CD4-positive, alpha-beta memory T cell (primary cell): Measurements from ENCODE around the gene GSC2. TPM values are rescaled to one million over a fixed set of nuclear protein-coding genes. Genes with fewer than 3 reads are reported as not detected.

Experiments used
- CTCF ChIA-PET: fragments of 350-600 bp; sonication (Branson Sonifier 250); formaldehyde crosslinking; loops from one replicate; lab custom pipeline; 2021; ENCODE audit warnings: inconsistent platforms; ENCODE audit not compliant: partially characterized antibody; lab: Charles Lee
- POLR2A ChIA-PET: fragments of 350-600 bp; sonication (Branson Sonifier 250); formaldehyde crosslinking; loops from one replicate; lab custom pipeline; 2021; ENCODE audit not compliant: partially characterized antibody; lab: Charles Lee
- DNase-seq, 5 donors: peaks; one replicate each; pipeline versions ENCODE4 v3.0.0 to v3.0.0-alpha.2; 2020 to 2022; ENCODE audit warnings: mixed read lengths in 1 of 5
- H3K27ac ChIP-seq: one replicate; pipeline ENCODE4 v1.7.0; 2013; ENCODE audit warnings: low read depth, low read length
- H3K27me3 ChIP-seq: 2 replicates; pipeline ENCODE4 v1.7.0; 2013; ENCODE audit warnings: mild to moderate bottlenecking, low read length, moderate library complexity; ENCODE audit not compliant: insufficient read depth
- H3K36me3 ChIP-seq: 2 replicates; pipeline ENCODE4 v1.7.0; 2013; ENCODE audit warnings: mild to moderate bottlenecking, low read length, moderate library complexity; ENCODE audit not compliant: insufficient read depth
- H3K4me1 ChIP-seq: 2 replicates; pipeline ENCODE4 v1.7.0; 2013; ENCODE audit warnings: mild to moderate bottlenecking, low read length, moderate library complexity; ENCODE audit not compliant: insufficient read depth
- H3K4me3 ChIP-seq, 2 donors: one replicate each; pipeline ENCODE4 v1.7.0; 2013; ENCODE audit warnings: low read length in 2 of 2, mild to moderate bottlenecking in 1 of 2
- H3K9me3 ChIP-seq, 2 donors: one replicate each; pipeline ENCODE4 v1.7.0; 2013; ENCODE audit warnings: low read length in 2 of 2, control low read depth in 1 of 2; ENCODE audit not compliant: control insufficient read depth in 1 of 2
- H3K27ac Mint-ChIP-seq, 7 donors: one replicate each; pipeline ENCODE4 v1.8.0; 2020 to 2021; ENCODE audit warnings: mixed read lengths in 7 of 7, mild to moderate bottlenecking in 6 of 7, inconsistent platforms in 3 of 7, moderate library complexity in 3 of 7
- H3K27me3 Mint-ChIP-seq, 2 donors: one replicate each; pipeline ENCODE4 v1.8.0; 2020 to 2021; ENCODE audit warnings: mixed read lengths in 2 of 2
- H3K36me3 Mint-ChIP-seq, 2 donors: one replicate each; pipeline ENCODE4 v1.8.0; 2020 to 2021; ENCODE audit warnings: mixed read lengths in 2 of 2, inconsistent platforms in 1 of 2, mild to moderate bottlenecking in 1 of 2
- H3K4me1 Mint-ChIP-seq, 4 donors: one replicate each; pipeline ENCODE4 v1.8.0; 2020 to 2021; ENCODE audit warnings: mixed read lengths in 4 of 4, mild to moderate bottlenecking in 1 of 4
- H3K4me3 Mint-ChIP-seq, 8 donors: one replicate each; pipeline ENCODE4 v1.8.0; 2020 to 2021; ENCODE audit warnings: mixed read lengths in 8 of 8, mild to moderate bottlenecking in 7 of 8, moderate library complexity in 6 of 8, inconsistent platforms in 3 of 8
- H3K9me3 Mint-ChIP-seq, 8 donors: one replicate each; pipeline ENCODE4 v1.8.0; 2020 to 2021; ENCODE audit warnings: mixed read lengths in 8 of 8, mild to moderate bottlenecking in 5 of 8, inconsistent platforms in 3 of 8, moderate library complexity in 1 of 8
- intact Hi-C: fragments of 100-400 bp; cut with micrococcal nuclease; formaldehyde crosslinking; loops from one replicate; pipeline ENCODE4 v1.15.1; 2023
- polyA plus RNA-seq, 2 donors: library from polyadenylated mRNA; unstranded; fragments of 300-500 nt; fragmentation: Illumina TruSeq; gene quantifications; one replicate each; pipeline ENCODE4 v1.2.3, GENCODE V29; 2021
- total RNA-seq, 2 experiments: library from RNA; stranded (reverse); gene quantifications; one replicate each; pipeline ENCODE4 v1.2.3, GENCODE V29; 2021

GSC2 gene
- total and polyA plus RNA-seq, 4 experiments from 2014 or later: not detected

GRCh38 chr22:19128009-19128401, 22.1 kb downstream of the GSC2 start:
- Mint-ChIP-seq H3K9me3 (peaks cover 0 to 2% (median 0%) of the 10 kb centered on the region in 8 donors), H3K36me3 (peaks cover 0 to 12% of the 10 kb centered on the region in 2 donors), H3K4me3 (no peak overlapping the region), H3K27me3 (peaks cover 0 to 2% of the 10 kb centered on the region in 2 donors), H3K4me1 (peaks cover 0 to 5% (median 2%) of the 10 kb centered on the region in 4 donors), H3K27ac (peak overlapping the region in 2 of 7 donors; percentile 31 to 85)
- Histone ChIP-seq H3K4me3 (no peak overlapping the region), H3K27ac (no peak overlapping the region), H3K27me3 (no peaks in the 10 kb centered on the region), H3K9me3 (no peaks in the 10 kb centered on the region), H3K36me3 (peaks cover 2% of the 10 kb centered on the region), H3K4me1 (peaks cover 3% of the 10 kb centered on the region)
- intact Hi-C loops: no loop called here
- no peak for DNase-seq
- ChIA-PET POLR2A (no interaction called here), CTCF (interaction anchor here (1.1 kb wide), 1 partner anchor 8 kb away, joined by 3 read pairs; no protein-coding TSS in a partner anchor)

- no peak overlapping the region for H3K4me3 Mint-ChIP-seq
- Histone ChIP-seq H3K36me3 (no peaks in the 10 kb centered on the region), H3K4me3 (no peak overlapping the region), H3K4me1 (peaks cover 7% of the 10 kb centered on the region), H3K27ac (no peak overlapping the region), H3K9me3 (no peaks in the 10 kb centered on the region), H3K27me3 (no peaks in the 10 kb centered on the region)
- H3K27me3 Mint-ChIP-seq: peaks cover 0 to 2% of the 10 kb centered on the region in 2 donors
- H3K36me3 Mint-ChIP-seq: peaks cover 0 to 8% of the 10 kb centered on the region in 2 donors
- peak overlapping the region in 2 of 7 donors; percentile 31 to 85 for H3K27ac Mint-ChIP-seq
- intact Hi-C loops: no loop called here
- peaks cover 0 to 3% (median 0%) of the 10 kb centered on the region in 8 donors for H3K9me3 Mint-ChIP-seq
- DNase-seq: no peak
- ChIA-PET CTCF (interaction anchor here (1.1 kb wide), 1 partner anchor 9 kb away, joined by 3 read pairs; no protein-coding TSS in a partner anchor), POLR2A (no interaction called here)
- peaks cover 4 to 11% (median 7%) of the 10 kb centered on the region in 4 donors for H3K4me1 Mint-ChIP-seq
These were observed 22.6 kb downstream of the GSC2 start for GRCh38 chr22:19127329-19128008.

GRCh38 chr22:19126309-19127273, 23.5 kb downstream of the GSC2 start:
- peaks cover 5 to 13% (median 8%) of the 10 kb centered on the region in 4 donors for H3K4me1 Mint-ChIP-seq
- intact Hi-C loops: no loop called here
- H3K4me1 ChIP-seq: peaks cover 7% of the 10 kb centered on the region
- H3K27ac ChIP-seq: no peak overlapping the region
- peak overlapping the region in 1 of 7 donors; percentile 70 for H3K27ac Mint-ChIP-seq
- H3K27me3 Mint-ChIP-seq: peaks cover 0 to 2% of the 10 kb centered on the region in 2 donors
- no peaks in the 10 kb centered on the region for H3K27me3 ChIP-seq
- POLR2A ChIA-PET: no interaction called here
- CTCF ChIA-PET: interaction anchor here (1.1 to 1.9 kb wide), 2 partner anchors 9 to 18 kb away, joined by 3 to 7 read pairs; partner anchors contain the start of gene ESS2
- H3K9me3 ChIP-seq: no peaks in the 10 kb centered on the region
- no peak overlapping the region for H3K4me3 Mint-ChIP-seq
- H3K4me3 ChIP-seq: no peak overlapping the region
- no peaks in the 10 kb centered on the region for H3K36me3 ChIP-seq
- H3K9me3 Mint-ChIP-seq: peaks cover 0 to 3% (median 0%) of the 10 kb centered on the region in 8 donors
- peaks cover 0 to 4% of the 10 kb centered on the region in 2 donors for H3K36me3 Mint-ChIP-seq
- no peak for DNase-seq

- Histone ChIP-seq H3K27ac (no peak overlapping the region), H3K36me3 (no peaks in the 10 kb centered on the region), H3K4me3 (no peak overlapping the region), H3K9me3 (no peaks in the 10 kb centered on the region), H3K4me1 (peaks cover 15% of the 10 kb centered on the region), H3K27me3 (no peaks in the 10 kb centered on the region)
- DNase-seq: no peak
- intact Hi-C loops: no loop called here
- H3K36me3 Mint-ChIP-seq: peaks cover 0 to 4% of the 10 kb centered on the region in 2 donors
- peaks cover 9 to 22% (median 15%) of the 10 kb centered on the region in 4 donors for H3K4me1 Mint-ChIP-seq
- peaks cover 0 to 2% of the 10 kb centered on the region in 2 donors for H3K27me3 Mint-ChIP-seq
- ChIA-PET POLR2A (no interaction called here), CTCF (interaction anchor here (1.9 kb wide), 1 partner anchor 19 kb away, joined by 7 read pairs; the partner anchor contains the start of gene ESS2)
- H3K4me3 Mint-ChIP-seq: no peak overlapping the region
- no peak overlapping the region for H3K27ac Mint-ChIP-seq
- peaks cover 0 to 3% (median 0%) of the 10 kb centered on the region in 8 donors for H3K9me3 Mint-ChIP-seq
These were observed 24.4 kb downstream of the GSC2 start for GRCh38 chr22:19125474-19126308.

- peaks cover 0 to 3% (median 0%) of the 10 kb centered on the region in 8 donors for H3K9me3 Mint-ChIP-seq
- no peak overlapping the region for H3K4me3 ChIP-seq
- peaks cover 5% of the 10 kb centered on the region for H3K36me3 ChIP-seq
- H3K4me1 ChIP-seq: peaks cover 22% of the 10 kb centered on the region
- no peak overlapping the region for H3K4me3 Mint-ChIP-seq
- no peak overlapping the region for H3K27ac Mint-ChIP-seq
- intact Hi-C loops: no loop called here
- peaks cover 0 to 2% of the 10 kb centered on the region in 2 donors for H3K27me3 Mint-ChIP-seq
- no peaks in the 10 kb centered on the region for H3K27me3 ChIP-seq
- ChIA-PET POLR2A (no interaction called here), CTCF (interaction anchor here (1.9 kb wide), 1 partner anchor 20 kb away, joined by 7 read pairs; the partner anchor contains the start of gene ESS2)
- no peaks in the 10 kb centered on the region for H3K9me3 ChIP-seq
- no peak for DNase-seq
- peaks cover 0 to 8% of the 10 kb centered on the region in 2 donors for H3K36me3 Mint-ChIP-seq
- peaks cover 16 to 29% (median 22%) of the 10 kb centered on the region in 4 donors for H3K4me1 Mint-ChIP-seq
- no peak overlapping the region for H3K27ac ChIP-seq
These were observed 25.1 kb downstream of the GSC2 start for GRCh38 chr22:19125011-19125410.

- CTCF ChIA-PET: interaction anchor here (0.7 kb wide), 1 partner anchor 1070 kb away, joined by 3 read pairs; no protein-coding TSS in a partner anchor
- H3K36me3 ChIP-seq: peaks cover 9% of the 10 kb centered on the region
- no peak for DNase-seq
- H3K4me1 Mint-ChIP-seq: peaks cover 19 to 35% (median 27%) of the 10 kb centered on the region in 4 donors
- no peaks in the 10 kb centered on the region for H3K9me3 ChIP-seq
- peaks cover 0 to 2% of the 10 kb centered on the region in 2 donors for H3K27me3 Mint-ChIP-seq
- H3K4me3 ChIP-seq: no peak overlapping the region
- no peaks in the 10 kb centered on the region for H3K27me3 ChIP-seq
- POLR2A ChIA-PET: no interaction called here
- H3K9me3 Mint-ChIP-seq: peaks cover 0 to 2% (median 0%) of the 10 kb centered on the region in 8 donors
- H3K4me1 ChIP-seq: peaks cover 28% of the 10 kb centered on the region
- peak overlapping the region in 2 of 7 donors; percentile 41 to 47 for H3K27ac Mint-ChIP-seq
- peaks cover 0 to 12% of the 10 kb centered on the region in 2 donors for H3K36me3 Mint-ChIP-seq
- H3K27ac ChIP-seq: no peak overlapping the region
- intact Hi-C loops: loop anchor here (5.0 kb wide), 1 partner anchor 168 kb away; the partner anchor contains the start of gene CLTCL1
- H3K4me3 Mint-ChIP-seq: peak overlapping the region in 1 of 8 donors; percentile 43
These were observed 25.7 kb downstream of the GSC2 start for GRCh38 chr22:19124377-19124776.
